ENCODE data around the gene PKMYT1.

GRCh38 chr16:2974319-2975056, 5.8 kb downstream of the PKMYT1 start:
- TF ChIP-seq, protein P1, sequence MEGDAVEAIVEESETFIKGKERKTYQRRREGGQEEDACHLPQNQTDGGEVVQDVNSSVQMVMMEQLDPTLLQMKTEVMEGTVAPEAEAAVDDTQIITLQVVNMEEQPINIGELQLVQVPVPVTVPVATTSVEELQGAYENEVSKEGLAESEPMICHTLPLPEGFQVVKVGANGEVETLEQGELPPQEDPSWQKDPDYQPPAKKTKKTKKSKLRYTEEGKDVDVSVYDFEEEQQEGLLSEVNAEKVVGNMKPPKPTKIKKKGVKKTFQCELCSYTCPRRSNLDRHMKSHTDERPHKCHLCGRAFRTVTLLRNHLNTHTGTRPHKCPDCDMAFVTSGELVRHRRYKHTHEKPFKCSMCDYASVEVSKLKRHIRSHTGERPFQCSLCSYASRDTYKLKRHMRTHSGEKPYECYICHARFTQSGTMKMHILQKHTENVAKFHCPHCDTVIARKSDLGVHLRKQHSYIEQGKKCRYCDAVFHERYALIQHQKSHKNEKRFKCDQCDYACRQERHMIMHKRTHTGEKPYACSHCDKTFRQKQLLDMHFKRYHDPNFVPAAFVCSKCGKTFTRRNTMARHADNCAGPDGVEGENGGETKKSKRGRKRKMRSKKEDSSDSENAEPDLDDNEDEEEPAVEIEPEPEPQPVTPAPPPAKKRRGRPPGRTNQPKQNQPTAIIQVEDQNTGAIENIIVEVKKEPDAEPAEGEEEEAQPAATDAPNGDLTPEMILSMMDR (conservative IDR thresholded peaks at IDR 0.05 in 1 of 2, IDR thresholded peaks at IDR 0.05 in 1 of 2; ENCODE audit: low read depth in 1 of 2, low read length in 2 of 2): no peak
- no peak for TF ChIP-seq EZH2 (IDR thresholded peaks at IDR 0.05; ENCODE audit: low read length, missing control alignments)
